GM19324 (cell line): Measurements from ENCODE around the gene PRSS21.

Source experiments
- ATAC-seq: cut with Tn5 transposase; IDR thresholded peaks from one replicate; pipeline ENCODE4 v1.9.1; 2021; ENCODE audit warnings: mild to moderate bottlenecking, moderate library complexity; ENCODE audit not compliant: unreplicated experiment, low FRiP score

The PRSS21 gene

DNA sequence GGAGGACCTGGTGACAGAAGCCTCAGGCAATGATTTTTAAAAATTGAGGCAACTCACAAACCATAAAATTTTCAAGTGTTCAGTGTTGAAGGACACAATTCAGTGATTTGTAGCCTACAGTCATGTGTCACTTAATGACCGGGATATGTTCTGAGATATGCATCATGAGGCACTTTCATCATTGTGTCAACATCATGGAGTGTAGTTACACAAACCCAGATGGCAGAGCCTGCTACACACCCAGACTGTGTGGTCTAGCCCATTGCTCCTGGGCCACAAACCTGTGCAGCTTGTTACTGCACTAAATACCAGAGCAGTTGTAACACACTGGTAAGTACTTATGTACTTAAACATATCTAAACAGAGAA is 17.2 kb upstream of the PRSS21 start:
- no peak for ATAC-seq

DNA sequence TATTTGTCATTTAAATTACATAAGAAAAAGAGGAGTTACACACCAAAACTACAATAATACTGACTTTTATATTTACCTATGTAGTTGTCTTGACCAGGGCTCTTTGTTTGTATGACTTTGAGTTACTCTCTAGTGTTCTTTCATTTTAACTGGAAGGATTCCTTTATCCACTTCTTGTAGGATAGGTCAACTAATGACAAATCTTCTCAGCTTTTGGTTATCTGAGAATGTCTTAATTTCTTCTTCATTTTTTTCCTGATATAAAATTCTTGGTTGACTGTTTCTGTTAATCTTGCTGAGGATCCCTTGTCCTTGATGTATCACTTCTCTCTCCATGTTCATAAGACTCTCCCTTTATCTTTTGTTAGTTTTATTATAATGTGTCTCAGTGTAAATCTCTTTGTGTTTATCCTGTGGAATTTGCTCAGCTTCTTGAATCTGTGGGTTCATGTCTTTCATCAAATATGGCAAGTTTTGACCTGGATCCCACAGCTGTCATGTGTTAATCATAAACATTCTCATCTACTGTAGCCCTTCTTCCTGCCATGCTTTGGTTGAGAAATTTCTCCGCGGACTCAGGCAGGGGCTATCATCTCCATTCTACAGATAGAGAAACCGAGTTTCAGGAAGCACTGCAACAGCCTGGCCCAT is 13.4 kb upstream of the PRSS21 start:
- ATAC-seq: no peak

DNA sequence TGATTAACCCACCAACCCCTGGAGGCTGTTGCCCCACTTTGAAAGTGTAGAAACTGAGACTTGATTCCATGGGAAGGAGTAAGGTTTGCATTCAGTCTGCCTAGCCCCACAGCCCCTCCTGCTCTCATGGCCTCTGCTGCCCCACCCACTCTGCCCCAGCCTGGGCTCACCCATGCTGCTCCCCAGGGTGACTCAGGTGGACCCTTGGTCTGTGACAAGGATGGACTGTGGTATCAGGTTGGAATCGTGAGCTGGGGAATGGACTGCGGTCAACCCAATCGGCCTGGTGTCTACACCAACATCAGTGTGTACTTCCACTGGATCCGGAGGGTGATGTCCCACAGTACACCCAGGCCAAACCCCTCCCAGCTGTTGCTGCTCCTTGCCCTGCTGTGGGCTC is 12.3 kb upstream of the PRSS21 start:
- ATAC-seq: no peak

DNA sequence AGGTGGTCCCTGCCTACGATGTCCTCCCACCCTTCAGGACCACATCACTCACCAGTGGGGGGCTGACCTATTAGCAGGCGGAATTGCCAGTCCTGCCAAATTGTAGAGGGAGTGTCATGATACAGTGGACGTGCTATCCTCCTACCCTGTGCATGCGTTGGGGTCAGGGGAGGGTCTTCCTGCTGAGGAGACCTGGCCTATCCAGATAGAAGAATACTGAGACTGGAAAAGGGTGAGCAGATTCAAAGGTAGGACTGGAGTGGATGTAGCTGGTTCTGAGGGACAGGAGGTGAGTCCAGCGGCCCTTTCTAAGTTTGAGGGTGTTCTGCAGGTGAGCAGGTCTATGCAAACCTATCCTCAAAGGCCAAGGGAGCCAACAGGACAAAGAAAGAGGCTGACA is 10.8 kb upstream of the PRSS21 start:
- ATAC-seq: no peak

DNA sequence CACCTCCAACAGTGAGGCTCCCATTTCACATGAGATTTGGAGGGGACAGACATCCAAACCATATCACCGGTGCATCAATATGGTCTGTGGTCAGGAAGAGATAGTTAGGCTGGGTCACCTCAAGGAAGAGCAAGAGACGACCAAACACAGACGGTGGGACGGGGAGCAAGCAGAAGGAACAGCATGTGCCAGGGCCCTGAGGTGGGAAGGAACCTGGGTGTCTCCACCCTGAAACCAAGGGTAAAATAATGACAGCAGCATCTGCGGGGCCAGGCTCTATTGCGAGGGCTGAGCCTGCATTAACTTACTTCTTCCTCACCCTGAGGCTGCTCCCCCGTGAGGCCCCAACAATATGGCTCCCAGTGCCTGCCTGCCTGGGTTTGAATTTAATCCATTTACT is 8.9 kb upstream of the PRSS21 start:
- no peak for ATAC-seq

DNA sequence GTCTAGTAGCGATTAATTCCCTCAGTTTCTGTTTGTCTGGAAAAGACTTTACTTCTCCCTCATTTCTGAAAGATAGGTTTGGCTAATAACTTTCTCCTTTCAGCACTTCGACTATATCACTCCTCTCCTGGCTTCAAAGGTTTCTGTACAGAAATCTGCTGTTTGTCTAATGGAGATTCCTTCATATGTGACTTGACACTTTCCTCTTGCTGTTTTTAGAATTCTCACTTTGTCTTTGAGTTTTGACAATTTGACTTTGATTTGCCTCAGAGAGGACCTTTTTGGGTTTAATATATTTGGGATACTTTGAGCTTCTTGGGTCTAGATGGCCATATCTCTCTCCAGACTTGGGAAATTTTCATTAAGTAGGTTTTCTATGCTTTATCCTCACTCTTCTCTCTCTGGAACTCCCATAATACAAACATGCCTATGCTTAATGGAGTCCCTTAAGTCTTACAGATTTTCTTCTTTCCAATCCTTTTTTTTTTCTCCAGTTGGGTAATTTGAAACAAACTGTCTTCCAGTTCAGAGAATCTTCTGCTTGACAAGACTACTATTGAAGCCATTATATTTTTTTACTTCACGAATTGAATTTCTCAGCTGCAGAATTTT is 7.8 kb upstream of the PRSS21 start:
- no peak for ATAC-seq

DNA sequence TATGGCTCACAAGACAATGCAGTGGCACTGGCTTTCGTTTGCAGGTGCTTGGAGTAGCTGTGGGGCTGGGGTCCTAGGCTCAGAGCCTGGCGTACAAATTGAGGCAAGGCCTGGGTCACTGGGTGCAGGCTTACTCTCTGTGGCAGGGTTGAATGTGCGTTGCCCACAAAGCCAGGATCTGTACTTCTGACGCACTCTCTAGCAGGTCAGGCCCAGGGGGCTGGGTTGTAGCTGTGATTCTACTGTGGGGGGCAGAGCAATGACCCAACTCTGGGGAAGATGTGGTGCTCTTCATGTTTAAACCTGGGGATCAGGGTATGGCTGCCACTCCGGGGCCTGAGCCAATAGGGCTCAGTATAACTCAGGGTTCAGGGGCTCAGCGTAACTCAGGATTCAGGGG is 6.4 kb upstream of the PRSS21 start:
- ATAC-seq: no peak

DNA sequence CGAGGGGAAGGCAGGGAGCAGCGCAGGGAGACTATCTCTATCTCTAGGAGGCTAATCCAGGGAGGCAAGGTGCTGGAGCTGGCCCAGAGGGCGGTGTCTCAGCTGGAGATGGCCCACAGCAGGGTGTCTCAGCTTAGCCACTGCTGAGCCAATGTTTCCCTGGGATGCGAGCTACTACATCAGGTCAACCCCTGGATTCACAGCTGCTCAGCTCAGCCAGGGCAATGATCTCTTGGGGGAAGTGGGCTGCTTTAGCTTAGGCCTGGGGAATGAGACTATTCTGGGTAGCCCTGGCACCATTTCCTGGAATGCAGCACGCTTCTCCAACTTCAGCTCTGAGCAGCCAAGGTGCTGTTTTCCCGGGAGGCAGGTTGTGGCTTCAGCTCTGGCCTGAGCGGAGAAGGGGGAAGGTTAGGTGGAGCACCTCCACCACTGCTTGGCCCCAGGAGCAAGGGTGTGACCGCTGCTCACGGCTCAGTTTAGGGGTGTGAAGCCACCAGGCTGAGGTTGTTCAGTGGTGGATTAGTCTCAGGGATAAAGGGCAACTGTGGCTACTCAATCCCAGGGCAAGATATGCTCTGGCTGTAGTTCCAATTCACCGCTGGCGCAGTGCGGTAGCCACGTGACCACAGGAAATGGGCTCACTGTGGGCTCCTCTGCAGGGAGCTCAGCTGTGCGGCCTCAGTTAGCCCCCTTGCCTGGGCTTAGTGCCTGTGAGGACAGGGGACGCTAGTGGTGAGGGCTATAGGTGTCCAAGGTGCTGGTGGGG is 5.2 kb upstream of the PRSS21 start:
- ATAC-seq: no peak

DNA sequence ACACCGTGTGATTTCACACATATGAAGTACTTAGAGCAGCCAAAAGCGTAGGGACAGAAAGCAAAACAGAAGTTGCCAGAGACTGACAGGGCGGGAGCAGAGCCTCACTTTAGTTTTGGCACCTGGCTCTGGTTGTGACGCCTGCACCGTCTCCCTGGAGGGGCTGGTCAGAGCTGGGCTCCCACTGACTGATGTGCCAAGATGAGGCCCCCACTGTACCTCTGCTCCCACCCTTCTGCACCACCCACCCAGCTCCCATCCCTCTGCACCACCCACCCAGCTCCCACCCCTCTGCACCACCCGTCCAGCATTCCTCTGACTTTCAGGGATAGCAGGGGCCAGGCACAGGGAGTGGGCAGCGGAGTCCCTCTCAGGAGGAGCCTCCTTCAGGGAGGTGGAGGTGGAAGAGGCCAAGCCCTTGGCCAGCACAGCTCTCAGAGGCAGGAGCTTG is 3.2 kb upstream of the PRSS21 start:
- ATAC-seq: no peak

DNA sequence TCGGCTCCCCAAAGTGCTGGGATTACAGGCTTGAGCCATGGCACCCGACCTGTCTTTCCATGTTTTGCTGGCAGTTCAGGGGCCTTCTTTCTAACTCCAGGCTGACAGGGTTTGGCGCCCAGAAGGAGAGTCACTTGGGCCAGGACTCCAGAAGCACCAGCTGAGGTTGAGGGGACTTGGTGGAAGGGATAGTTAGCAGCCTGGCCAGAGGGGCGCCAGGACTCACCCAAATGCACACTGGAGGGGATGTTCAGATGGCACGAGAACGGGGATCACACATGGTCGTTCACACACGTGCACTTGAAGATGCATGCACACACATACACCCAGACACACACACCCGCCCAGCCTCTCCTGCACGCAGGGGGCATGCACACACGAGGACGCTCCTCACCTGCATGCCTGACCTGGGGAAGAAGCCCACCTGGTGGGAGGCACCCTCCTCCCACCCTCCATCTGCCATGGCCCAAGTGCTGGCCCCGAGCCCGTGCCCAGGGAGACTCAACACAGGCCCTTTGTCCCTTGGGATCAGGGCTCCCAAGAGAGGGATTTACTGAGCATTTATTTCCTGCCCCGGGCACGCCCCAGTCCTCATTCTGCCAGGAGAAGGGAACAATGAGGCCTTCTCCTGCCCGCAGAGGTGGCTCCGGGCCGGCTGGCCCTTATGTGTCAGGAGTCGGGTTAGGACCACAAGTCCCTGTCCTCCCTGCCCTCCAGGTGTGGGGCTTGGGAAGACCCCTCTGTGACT is 2.3 kb upstream of the PRSS21 start:
- ATAC-seq: no peak

DNA sequence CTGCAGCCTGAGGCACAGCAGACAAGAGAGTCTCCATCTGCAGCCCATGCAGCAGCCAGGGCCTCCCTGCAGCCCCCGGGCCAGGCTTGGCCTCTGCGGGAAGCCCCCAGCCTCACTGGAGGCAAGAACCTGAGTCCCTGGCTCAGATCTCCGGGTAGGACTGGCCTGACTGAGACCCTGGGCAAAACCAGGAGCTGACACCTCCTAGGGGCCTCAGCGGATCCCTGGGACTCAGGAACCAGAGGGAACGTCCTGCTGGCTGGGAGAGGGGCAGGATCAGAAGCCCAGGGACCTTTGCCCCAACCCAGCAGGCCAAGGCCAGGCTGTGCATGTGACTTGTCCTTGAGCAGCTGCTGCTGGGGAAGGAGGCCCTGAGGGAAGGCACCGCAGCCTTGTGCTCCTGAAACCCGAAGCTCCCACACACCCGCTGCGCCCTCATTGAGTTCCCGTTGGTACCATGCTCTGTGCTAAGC is 1.7 kb upstream of the PRSS21 start:
- no peak for ATAC-seq

DNA sequence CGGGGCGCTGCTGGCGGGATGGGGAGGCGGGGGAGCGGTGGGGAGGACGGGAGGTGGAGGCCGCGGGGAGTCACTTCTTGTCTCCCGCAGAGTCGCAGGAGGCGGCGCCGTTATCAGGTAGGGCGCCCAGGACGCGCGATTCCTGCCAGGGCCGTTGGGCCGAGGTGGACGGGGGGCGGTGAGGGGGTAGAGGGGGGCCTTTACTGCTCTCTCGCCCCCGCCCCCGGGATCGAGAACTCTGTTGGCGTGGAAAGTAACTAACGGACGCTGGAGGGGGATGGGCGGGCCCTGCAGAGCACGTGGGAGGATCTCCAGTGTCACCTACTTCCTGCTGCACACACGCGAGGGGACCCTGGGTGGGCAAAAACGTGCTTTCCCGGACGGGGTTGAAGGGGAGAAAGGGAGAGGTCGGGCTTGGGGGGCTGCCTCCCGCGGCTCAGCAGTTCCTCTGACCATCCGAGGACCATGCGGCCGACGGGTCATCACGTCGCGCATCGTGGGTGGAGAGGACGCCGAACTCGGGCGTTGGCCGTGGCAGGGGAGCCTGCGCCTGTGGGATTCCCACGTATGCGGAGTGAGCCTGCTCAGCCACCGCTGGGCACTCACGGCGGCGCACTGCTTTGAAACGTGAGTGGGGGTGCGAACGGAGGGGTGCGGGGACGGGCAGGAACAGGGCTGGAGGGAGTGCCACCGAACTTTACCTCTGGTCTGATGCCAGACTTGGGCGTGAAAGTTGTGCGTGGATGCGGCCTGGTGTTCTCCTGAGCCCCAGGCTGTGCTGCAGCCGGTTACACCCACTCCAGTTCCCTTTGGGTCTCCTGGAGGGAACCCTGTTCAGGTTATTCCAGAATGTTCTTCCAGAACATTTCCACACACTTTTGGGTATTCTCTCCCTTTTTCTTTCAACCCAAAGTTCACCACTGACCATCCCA is 569 bp downstream of the PRSS21 start:
- ATAC-seq: no peak

DNA sequence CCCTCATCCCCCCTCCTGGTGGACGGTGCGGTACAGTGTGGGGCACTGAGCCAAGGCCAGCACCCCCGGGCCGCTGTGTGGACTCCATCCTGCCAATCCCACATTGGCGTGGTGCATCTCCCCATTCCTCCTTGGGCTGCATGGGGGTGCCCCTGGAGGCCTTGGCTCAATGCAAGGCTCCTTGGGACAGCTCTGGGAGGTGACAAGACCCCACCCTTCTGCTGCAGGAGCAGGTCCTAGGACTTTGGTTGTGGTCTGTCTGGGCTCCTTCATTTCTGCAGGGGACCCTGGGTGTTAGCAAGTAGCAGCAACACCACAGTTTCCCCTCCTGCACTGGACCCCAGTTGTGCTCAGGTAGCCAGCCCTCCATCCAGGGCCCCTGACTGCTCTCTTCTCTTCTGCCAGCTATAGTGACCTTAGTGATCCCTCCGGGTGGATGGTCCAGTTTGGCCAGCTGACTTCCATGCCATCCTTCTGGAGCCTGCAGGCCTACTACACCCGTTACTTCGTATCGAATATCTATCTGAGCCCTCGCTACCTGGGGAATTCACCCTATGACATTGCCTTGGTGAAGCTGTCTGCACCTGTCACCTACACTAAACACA is 1.3 kb downstream of the PRSS21 start:
- ATAC-seq: no peak

DNA sequence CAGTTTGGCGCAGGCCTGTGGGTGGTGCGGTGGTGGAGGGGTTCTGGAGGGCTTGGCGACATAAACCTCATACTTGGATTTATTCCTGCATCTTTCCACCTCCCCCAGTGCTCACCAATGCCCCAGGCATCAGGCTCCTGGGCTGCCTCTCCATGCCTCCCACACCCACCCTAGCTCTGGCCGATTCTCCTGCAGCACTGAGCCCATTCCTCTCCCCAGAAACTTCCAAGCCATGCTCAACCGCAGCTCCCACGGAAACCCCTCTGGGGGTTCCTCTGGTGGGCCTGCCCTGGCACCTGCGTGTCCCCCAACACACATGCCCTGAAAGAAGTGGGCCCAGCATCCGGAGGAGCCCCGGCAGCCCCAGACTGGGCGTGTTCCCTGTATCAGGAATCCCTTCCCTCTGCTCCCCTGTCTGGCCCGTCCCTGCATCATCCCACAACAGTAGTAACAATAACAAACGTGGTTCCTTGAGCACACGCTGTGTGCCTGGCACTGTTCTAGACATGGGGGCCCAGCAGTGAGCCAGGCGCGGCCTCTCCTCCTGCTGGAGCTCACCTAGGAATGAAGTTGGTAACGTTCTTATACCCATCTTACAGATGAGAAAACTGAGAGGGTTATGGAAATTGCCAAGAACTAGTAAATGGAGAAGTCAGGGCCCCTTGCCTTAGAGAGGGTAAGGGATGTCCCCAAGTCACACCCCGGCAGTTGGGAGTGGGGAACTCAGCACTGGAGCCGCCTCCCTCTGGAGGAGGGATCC is 2.3 kb downstream of the PRSS21 start:
- no peak for ATAC-seq

DNA sequence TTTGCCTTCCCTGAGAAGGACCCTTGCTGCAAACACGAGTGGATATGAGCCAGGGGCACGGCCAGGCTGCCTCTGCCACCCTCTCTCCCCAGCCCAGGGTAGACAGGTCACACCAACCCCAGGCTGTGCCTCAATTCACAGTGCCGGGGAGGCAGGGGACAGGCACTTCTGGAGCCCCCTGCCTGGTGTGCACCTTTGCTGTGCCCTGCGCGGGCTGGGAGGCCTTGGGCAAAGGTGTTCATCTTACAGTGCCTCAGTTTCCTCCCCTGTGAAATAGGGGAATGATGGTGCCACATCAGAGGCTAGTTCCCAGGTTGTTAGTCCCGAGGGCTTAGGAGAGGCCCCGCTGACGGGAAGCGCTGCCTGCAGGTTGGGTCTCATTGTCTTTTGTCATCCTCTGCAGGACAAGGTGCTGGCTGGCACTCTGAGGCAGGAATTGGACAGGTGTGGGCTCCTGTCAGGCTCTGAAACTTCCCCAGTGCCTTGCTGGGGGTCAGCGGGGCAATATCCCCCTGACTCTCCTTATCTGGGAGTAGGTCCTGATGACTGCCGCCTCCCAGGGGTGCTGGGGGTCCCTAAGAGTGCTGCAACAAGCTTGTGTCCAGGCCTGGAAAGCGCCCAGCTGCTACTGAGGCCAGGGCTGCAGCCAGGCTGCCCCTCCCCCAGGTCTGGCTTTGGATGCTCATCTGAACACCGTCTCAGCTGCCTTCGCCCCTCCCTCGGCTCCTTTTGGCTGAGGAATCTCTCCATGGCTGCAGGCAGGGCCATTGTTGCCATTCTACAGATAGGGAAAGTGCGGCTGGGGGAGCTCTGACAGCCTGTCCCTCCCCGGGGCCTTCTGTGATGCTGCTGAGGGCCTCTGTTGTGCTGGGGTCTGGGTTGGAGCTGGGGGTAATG is 3.1 kb downstream of the PRSS21 start:
- ATAC-seq: no peak

DNA sequence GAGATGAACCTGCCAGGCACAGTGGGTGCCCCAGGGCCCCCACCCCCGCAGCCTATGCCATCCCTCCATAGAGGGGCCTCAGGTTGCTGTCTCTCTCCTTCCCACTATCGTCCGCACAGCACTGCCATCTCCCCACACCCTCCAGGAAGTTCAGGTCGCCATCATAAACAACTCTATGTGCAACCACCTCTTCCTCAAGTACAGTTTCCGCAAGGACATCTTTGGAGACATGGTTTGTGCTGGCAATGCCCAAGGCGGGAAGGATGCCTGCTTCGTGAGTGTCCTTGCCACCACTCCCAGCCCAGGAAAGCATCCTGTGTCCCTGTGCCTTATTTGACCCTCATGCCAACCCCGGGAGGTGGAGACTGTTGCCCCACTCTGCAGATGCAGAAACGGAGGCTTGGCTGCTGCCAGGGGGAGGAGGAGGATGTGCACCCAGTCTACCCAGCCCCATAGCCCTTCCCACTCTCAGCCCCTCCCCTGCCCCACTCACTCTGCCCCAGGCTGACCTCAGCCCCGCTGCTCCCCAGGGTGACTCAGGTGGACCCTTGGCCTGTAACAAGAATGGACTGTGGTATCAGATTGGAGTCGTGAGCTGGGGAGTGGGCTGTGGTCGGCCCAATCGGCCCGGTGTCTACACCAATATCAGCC is 3.9 kb downstream of the PRSS21 start:
- ATAC-seq: no peak

DNA sequence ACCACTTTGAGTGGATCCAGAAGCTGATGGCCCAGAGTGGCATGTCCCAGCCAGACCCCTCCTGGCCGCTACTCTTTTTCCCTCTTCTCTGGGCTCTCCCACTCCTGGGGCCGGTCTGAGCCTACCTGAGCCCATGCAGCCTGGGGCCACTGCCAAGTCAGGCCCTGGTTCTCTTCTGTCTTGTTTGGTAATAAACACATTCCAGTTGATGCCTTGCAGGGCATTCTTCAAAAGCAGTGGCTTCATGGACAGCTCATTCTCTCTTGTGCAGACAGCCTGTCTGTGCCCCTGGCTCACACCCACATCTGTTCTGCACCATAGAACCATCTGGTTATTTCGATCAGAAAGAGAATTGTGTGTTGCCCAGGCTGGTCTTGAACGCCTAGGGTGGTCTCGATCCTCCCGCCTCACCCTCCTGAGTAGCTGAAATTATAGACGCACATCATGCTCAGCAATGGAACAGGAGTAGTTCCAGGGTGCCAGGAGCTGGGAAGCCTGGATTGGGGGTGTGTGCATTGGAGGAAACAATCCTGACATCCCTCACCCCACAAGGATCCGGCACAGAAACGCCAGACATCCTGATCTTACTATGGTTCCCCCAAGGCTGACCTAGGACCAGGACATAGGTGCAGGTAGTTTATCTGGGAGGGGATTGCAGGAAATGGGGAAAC is 4.6 kb downstream of the PRSS21 start:
- no peak for ATAC-seq
